MCF 10A (cell line): ENCODE data around the gene CCDC158. TPM values are rescaled to one million over a fixed set of nuclear protein-coding genes. Genes with fewer than 3 reads are reported as not detected.

Experiments used
- BruUV-seq: library from RNA; stranded (reverse); fragments of 400-500 nt; replicated peaks from 2 replicates; lab custom pipeline; 2021; lab: Mats Ljungman, UMichigan
- CTCF ChIA-PET: fragments of 300-600 bp; sonication (Branson Sonifier 250); formaldehyde crosslinking; extraction: SDS; loops from one replicate; lab custom pipeline; 2021; ENCODE audit warnings: antibody characterized with exemption, inconsistent platforms; lab: Yijun Ruan, JAX
- POLR2A ChIA-PET: fragments of 300-600, 350-650 bp; sonication (Branson Sonifier 250); formaldehyde crosslinking; extraction: SDS; loops from one replicate; lab custom pipeline; 2020; ENCODE audit warnings: antibody characterized with exemption, inconsistent platforms; lab: Yijun Ruan, JAX
- DNase-seq: peaks from one replicate; pipeline ENCODE4 v3.0.0-alpha.2; 2018; ENCODE audit not compliant: unreplicated experiment
- H3K27ac Mint-ChIP-seq: one replicate; pipeline ENCODE4 v1.8.0; 2022; ENCODE audit warnings: mild to moderate bottlenecking, low read depth, mixed read lengths; ENCODE audit not compliant: unreplicated experiment
- H3K27me3 Mint-ChIP-seq: one replicate; pipeline ENCODE4 v1.8.0; 2022; ENCODE audit warnings: mixed read lengths; ENCODE audit not compliant: insufficient read depth, unreplicated experiment
- H3K36me3 Mint-ChIP-seq: one replicate; pipeline ENCODE4 v1.8.0; 2022; ENCODE audit warnings: mild to moderate bottlenecking, moderate library complexity, mixed read lengths; ENCODE audit not compliant: insufficient read depth, unreplicated experiment
- H3K4me1 Mint-ChIP-seq: one replicate; pipeline ENCODE4 v1.8.0; 2022; ENCODE audit warnings: mixed read lengths; ENCODE audit not compliant: insufficient read depth, unreplicated experiment
- H3K4me3 Mint-ChIP-seq: one replicate; pipeline ENCODE4 v1.8.0; 2022; ENCODE audit warnings: mild to moderate bottlenecking, moderate library complexity, mixed read lengths; ENCODE audit not compliant: unreplicated experiment
- H3K9me3 Mint-ChIP-seq: one replicate; pipeline ENCODE4 v1.8.0; 2022; ENCODE audit warnings: mixed read lengths; ENCODE audit not compliant: unreplicated experiment
- CTCF ChIP-seq: fragments of 200-600 bp; IDR thresholded peaks from one replicate; pipeline ENCODE4 v1.8.0; 2022; ENCODE audit warnings: antibody characterized with exemption, mild to moderate bottlenecking; ENCODE audit not compliant: unreplicated experiment
- intact Hi-C: fragments of 100-400 bp; cut with micrococcal nuclease; formaldehyde crosslinking; loops from 2 replicates; pipeline ENCODE4 v1.14.1; 2022
- total RNA-seq: library from RNA; stranded (reverse); gene quantifications from 2 replicates; pipeline ENCODE4 v1.2.3, GENCODE V29; 2022

Gene CCDC158
- total RNA-seq, 1 experiment from 2014 or later: not detected

- no peaks in the 10 kb centered on the region for H3K27me3 Mint-ChIP-seq
- ChIA-PET CTCF (no interaction called here), POLR2A (interaction anchor here (0.7 kb wide), 1 partner anchor 464 kb away, joined by 4 read pairs; no protein-coding TSS in a partner anchor)
- intact Hi-C loops: no loop called here
- no peak overlapping the region for H3K4me3 Mint-ChIP-seq
- no peak for TF ChIP-seq CTCF
- no peak for DNase-seq
- peaks cover 9% of the 10 kb centered on the region for H3K9me3 Mint-ChIP-seq
- H3K27ac Mint-ChIP-seq: no peak overlapping the region
- BruUV-seq: no TSS peak
- H3K36me3 Mint-ChIP-seq: no peaks in the 10 kb centered on the region
- H3K4me1 Mint-ChIP-seq: peaks cover 10% of the 10 kb centered on the region
Measured at GRCh38 chr4:76463568-76463967, 42.6 kb upstream of the CCDC158 start.

GRCh38 chr4:76459291-76459723 lies 38.4 kb upstream of the CCDC158 start:
- H3K27me3 Mint-ChIP-seq: no peaks in the 10 kb centered on the region
- intact Hi-C loops: no loop called here
- no peaks in the 10 kb centered on the region for H3K36me3 Mint-ChIP-seq
- H3K4me3 Mint-ChIP-seq: peak overlapping the region; percentile 32
- POLR2A ChIA-PET: interaction anchor here (0.7 to 2.2 kb wide), 11 partner anchors 8 to 128 kb away, joined by 3 to 24 read pairs (median 4); partner anchors contain the start of gene SHROOM3
- no peak for TF ChIP-seq CTCF
- peak; percentile 47 for DNase-seq
- peak overlapping the region; percentile 90 for H3K27ac Mint-ChIP-seq
- peaks cover 9% of the 10 kb centered on the region for H3K9me3 Mint-ChIP-seq
- peaks cover 19% of the 10 kb centered on the region for H3K4me1 Mint-ChIP-seq
- no TSS peak for BruUV-seq
- CTCF ChIA-PET: interaction anchor here (0.6 to 1.9 kb wide), 4 partner anchors 10 to 1128 kb away, joined by 3 to 5 read pairs (median 3); no protein-coding TSS in a partner anchor

- no peaks in the 10 kb centered on the region for H3K36me3 Mint-ChIP-seq
- peaks cover 19% of the 10 kb centered on the region for H3K4me1 Mint-ChIP-seq
- no peak overlapping the region for H3K4me3 Mint-ChIP-seq
- BruUV-seq: no TSS peak
- peak; percentile 11 for DNase-seq
- CTCF ChIA-PET: interaction anchor here (0.5 to 1.9 kb wide), 4 partner anchors 11 to 489 kb away, joined by 3 to 6 read pairs (median 4); no protein-coding TSS in a partner anchor
- TF ChIP-seq CTCF: no peak
- peaks cover 9% of the 10 kb centered on the region for H3K9me3 Mint-ChIP-seq
- intact Hi-C loops: no loop called here
- peak overlapping the region; percentile 90 for H3K27ac Mint-ChIP-seq
- POLR2A ChIA-PET: interaction anchor here (0.5 to 2.2 kb wide), 14 partner anchors 8 to 296 kb away, joined by 3 to 24 read pairs (median 3); partner anchors contain the start of gene SHROOM3
- H3K27me3 Mint-ChIP-seq: no peaks in the 10 kb centered on the region
Measured at GRCh38 chr4:76458825-76459224, 37.9 kb upstream of the CCDC158 start.

GRCh38 chr4:76458297-76458696 lies 37.4 kb upstream of the CCDC158 start:
- Mint-ChIP-seq H3K4me1 (peaks cover 19% of the 10 kb centered on the region), H3K4me3 (no peak overlapping the region), H3K9me3 (peaks cover 8% of the 10 kb centered on the region), H3K27ac (peak overlapping the region; percentile 90), H3K36me3 (no peaks in the 10 kb centered on the region), H3K27me3 (no peaks in the 10 kb centered on the region)
- intact Hi-C loops: no loop called here
- no peak for TF ChIP-seq CTCF
- POLR2A ChIA-PET: interaction anchor here (0.5 to 2.2 kb wide), 11 partner anchors 8 to 295 kb away, joined by 3 to 24 read pairs (median 3); partner anchors contain the start of gene SHROOM3
- BruUV-seq: TSS peak; percentile 82
- CTCF ChIA-PET: interaction anchor here (0.5 to 1.1 kb wide), 3 partner anchors 42 to 489 kb away, joined by 3 to 6 read pairs (median 4); no protein-coding TSS in a partner anchor
- DNase-seq: no peak
